HG02970 (cell line): ENCODE results near the gene PSMB3.
A peak's percentile ranks its signal among the peaks of the same experiment; 100 is the strongest.
"Not testable (repeated sequence)": the region's sequence is repeated elsewhere in the genome, so short reads cannot be mapped to it uniquely, and the experiment has no call there.

ENCODE experiments used
- ATAC-seq: cut with Tn5 transposase; IDR thresholded peaks from one replicate; pipeline ENCODE4 v1.9.1; 2021; ENCODE audit warnings: mild to moderate bottlenecking, moderate library complexity, moderate number of reproducible peaks; ENCODE audit not compliant: unreplicated experiment, low FRiP score

Gene PSMB3

GRCh38 chr17:38790148-38790707 lies 37.7 kb downstream of the PSMB3 start:
- not testable (repeated sequence) for ATAC-seq

- ATAC-seq = no peak
Measured at GRCh38 chr17:38791162-38791561, 38.6 kb downstream of the PSMB3 start.

- ATAC-seq = no peak
Measured at GRCh38 chr17:38794221-38794620, 41.7 kb downstream of the PSMB3 start.

- no peak for ATAC-seq
Measured at GRCh38 chr17:38796451-38797157, 44.1 kb downstream of the PSMB3 start.

- no peak for ATAC-seq
Measured at GRCh38 chr17:38797158-38797490, 44.6 kb downstream of the PSMB3 start.

GRCh38 chr17:38797828-38798227 lies 45.3 kb downstream of the PSMB3 start:
- ATAC-seq = no peak

- ATAC-seq = peak; percentile 21
Measured at GRCh38 chr17:38798614-38799500, 46.3 kb downstream of the PSMB3 start.

- peak; percentile 74 for ATAC-seq
Measured at GRCh38 chr17:38799501-38800236, 47.1 kb downstream of the PSMB3 start, which contains the start of gene PIP4K2B. Gene PIP4K2B (minus strand): TSS chr17:38799556. CDS start chr17:38799424, 132 bp downstream.

- ATAC-seq = no peak
Measured at GRCh38 chr17:38800237-38800760, 47.8 kb downstream of the PSMB3 start.

GRCh38 chr17:38809828-38810227 lies 57.3 kb downstream of the PSMB3 start:
- ATAC-seq = no peak
